Cardiac fibroblast (primary cell): ENCODE results near the gene EPHA5.

ENCODE experiments used
- DNase-seq, 2 donors: peaks; one replicate each; pipeline versions ENCODE4 v3.0.0 to v3.0.0-alpha.2; 2010; ENCODE audit warnings: low read depth in 2 of 2
- H3K4me3 ChIP-seq, 2 donors: replicated peaks in 1 of 2; 1 replicate in 1 of 2; 2 replicates in 1 of 2; pipeline ENCODE4 v1.5.1; 2011; ENCODE audit warnings: low read depth in 2 of 2, low read length in 2 of 2, mild to moderate bottlenecking in 2 of 2, moderate library complexity in 1 of 2
- CTCF ChIP-seq: IDR thresholded peaks from one replicate; pipeline ENCODE4 v1.5.1; 2011; ENCODE audit warnings: low read depth, mild to moderate bottlenecking, low read length, inconsistent platforms

The EPHA5 gene

GRCh38 chr4:65597697-65598096 is 72.6 kb downstream of the EPHA5 start:
- no peak overlapping the region for H3K4me3 ChIP-seq
- DNase-seq: no peak
- TF ChIP-seq CTCF: no peak

GRCh38 chr4:65592089-65592488 is 78.2 kb downstream of the EPHA5 start:
- H3K4me3 ChIP-seq: no peak overlapping the region
- TF ChIP-seq CTCF: no peak
- no peak for DNase-seq

GRCh38 chr4:65589921-65590320 is 80.4 kb downstream of the EPHA5 start:
- TF ChIP-seq CTCF: no peak
- DNase-seq: no peak
- H3K4me3 ChIP-seq: no peak overlapping the region

- DNase-seq: no peak
- TF ChIP-seq CTCF: no peak
- H3K4me3 ChIP-seq: no peak overlapping the region
Measured at GRCh38 chr4:65589331-65589730, 81.0 kb downstream of the EPHA5 start.

DNA sequence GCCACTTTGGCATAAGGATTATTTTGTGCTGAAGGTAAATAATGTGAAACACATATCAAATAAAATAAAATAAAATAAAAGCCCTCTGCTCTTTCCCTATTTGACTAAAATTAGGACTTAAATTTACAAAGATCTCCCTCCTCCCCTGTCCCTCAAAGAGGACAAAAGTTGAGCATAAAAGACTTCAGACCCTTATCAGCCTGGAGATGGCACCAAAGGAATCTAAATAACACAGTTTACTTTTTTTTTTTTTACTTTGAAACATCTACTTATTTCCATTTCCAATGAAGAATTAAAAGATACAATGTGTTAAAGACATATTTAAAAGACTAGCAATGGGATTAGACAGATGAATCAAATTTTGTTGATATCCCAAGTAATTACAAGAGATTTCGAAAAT is 89.7 kb downstream of the EPHA5 start:
- H3K4me3 ChIP-seq: no peak overlapping the region
- no peak for TF ChIP-seq CTCF
- DNase-seq: peak; percentile 20 to 32

DNA sequence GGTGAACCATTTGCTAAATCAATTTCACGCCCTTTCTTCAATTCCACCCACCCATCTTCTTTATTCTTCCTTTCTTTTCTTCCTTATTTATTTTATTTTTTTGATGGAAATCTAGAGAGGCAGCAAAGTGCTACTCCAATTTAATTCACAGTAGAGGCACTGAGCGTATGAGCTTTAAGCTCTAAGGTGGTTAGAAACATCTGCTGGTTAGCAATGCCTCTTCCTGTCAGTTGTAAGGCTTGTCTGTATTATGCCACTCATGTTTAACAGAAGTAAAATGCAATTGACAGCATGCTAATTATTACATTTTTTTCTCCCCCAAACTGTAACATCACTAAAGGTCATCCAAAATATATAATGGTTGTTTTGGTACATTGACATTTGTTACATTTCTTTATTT is 103.8 kb downstream of the EPHA5 start:
- TF ChIP-seq CTCF: no peak
- no peak overlapping the region for H3K4me3 ChIP-seq
- DNase-seq: no peak

DNA sequence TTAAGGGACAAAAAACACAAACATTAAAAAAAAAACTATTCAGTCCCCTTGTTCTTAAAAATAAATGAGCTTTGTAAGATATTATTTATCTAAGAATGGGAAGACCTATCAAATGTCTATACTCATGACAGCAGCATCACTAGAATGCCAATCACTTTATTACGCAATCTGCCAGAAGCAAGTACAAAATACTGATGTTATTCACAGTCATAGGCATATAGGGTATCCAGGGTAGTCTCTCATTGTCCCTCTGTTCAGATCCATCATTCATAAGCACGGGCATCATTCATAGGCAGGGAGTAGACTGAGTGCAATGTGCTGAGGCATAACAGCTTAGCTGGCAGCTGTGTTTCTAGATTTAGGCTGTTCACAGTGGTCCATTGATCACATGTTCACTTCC is 109.1 kb downstream of the EPHA5 start:
- H3K4me3 ChIP-seq: no peak overlapping the region
- no peak for TF ChIP-seq CTCF
- DNase-seq: no peak
